HepG2 (cell line): Measurements from ENCODE around the gene TUBA1C. TPM values are rescaled to one million over a fixed set of nuclear protein-coding genes. Genes with fewer than 3 reads are reported as not detected.

Source experiments
- FUBP1 ChIP-seq: sonication (generic); formaldehyde crosslinking; IDR thresholded peaks from 2 replicates; pipeline ENCODE4 v1.5.1; 2020; ENCODE audit warnings: missing genetic modification reagents, mild to moderate bottlenecking, borderline replicate concordance
- HNF4G ChIP-seq, 2 experiments: sonication (generic) in 1 of 2; formaldehyde crosslinking in 1 of 2; IDR thresholded peaks; 2 replicates each; pipeline versions ENCODE4 v1.4.0 to v1.6.1; 2011 to 2020; ENCODE audit warnings: borderline replicate concordance in 2 of 2, low read depth in 2 of 2, mild to moderate bottlenecking in 2 of 2, low read length in 1 of 2, missing genetic modification reagents in 1 of 2, moderate library complexity in 1 of 2
- HOXA9 ChIP-seq: sonication (generic); formaldehyde crosslinking; IDR thresholded peaks from 2 replicates; pipeline ENCODE4 v1.8.1; 2022; ENCODE audit warnings: missing genetic modification reagents, mild to moderate bottlenecking, moderate library complexity, borderline replicate concordance
- MED13 ChIP-seq: sonication (generic); formaldehyde crosslinking; IDR thresholded peaks from 2 replicates; pipeline ENCODE4 v1.5.0; 2020; ENCODE audit warnings: missing genetic modification reagents
- NFYC ChIP-seq: IDR thresholded peaks from 2 replicates; pipeline ENCODE4 v1.6.1; 2016; ENCODE audit warnings: missing genetic modification reagents, missing compliant biosample characterization
- RERE ChIP-seq: IDR thresholded peaks from 2 replicates; pipeline ENCODE4 v1.6.1; 2016; ENCODE audit warnings: low read depth, missing genetic modification reagents, missing compliant biosample characterization
- WIZ ChIP-seq: sonication (generic); formaldehyde crosslinking; IDR thresholded peaks from 2 replicates; pipeline ENCODE4 v1.5.1; 2020; ENCODE audit warnings: mild to moderate bottlenecking, missing genetic modification reagents
- ZFP37 ChIP-seq: sonication (generic); formaldehyde crosslinking; IDR thresholded peaks from 2 replicates; pipeline ENCODE4 v1.4.0; 2020; ENCODE audit warnings: missing genetic modification reagents, borderline replicate concordance
- ZKSCAN8 ChIP-seq: IDR thresholded peaks from 2 replicates; pipeline ENCODE4 v1.6.1; 2016; ENCODE audit warnings: borderline replicate concordance, missing genetic modification reagents, missing compliant biosample characterization
- ZSCAN12 ChIP-seq: sonication (generic); formaldehyde crosslinking; IDR thresholded peaks from 2 replicates; pipeline ENCODE4 v1.9.0; 2021; ENCODE audit warnings: mild to moderate bottlenecking, missing genetic modification reagents
- ZSCAN21 ChIP-seq: sonication (generic); formaldehyde crosslinking; IDR thresholded peaks from 2 replicates; pipeline ENCODE4 v1.8.0; 2022; ENCODE audit warnings: mild to moderate bottlenecking, missing genetic modification reagents, moderate library complexity, borderline replicate concordance
- ZXDC ChIP-seq: sonication (generic); formaldehyde crosslinking; IDR thresholded peaks from 2 replicates; pipeline ENCODE4 v1.5.0; 2020; ENCODE audit warnings: mild to moderate bottlenecking, missing genetic modification reagents
- polyA plus RNA-seq, 8 experiments: library from polyadenylated mRNA; depleted of rRNA in 3 of 8; stranded (reverse) in 7 of 8; unstranded in 1 of 8; fragments of >200 nt; fragmentation: Illumina TruSeq in 4 of 8; extraction: Trizol in 4 of 8; gene quantifications; 2 replicates each; pipeline versions ENCODE4 v1.2.1 to v1.2.3, GENCODE V29; 2011 to 2016; ENCODE audit warnings: low read depth in 4 of 8, missing spikeins in 1 of 8, mixed read lengths in 1 of 8; ENCODE audit not compliant: insufficient read depth in 1 of 8
- total RNA-seq, 5 experiments: library from RNA; depleted of rRNA; stranded (reverse); fragments of >200 nt; fragmentation: Illumina TruSeq; extraction: Trizol; gene quantifications; 2 replicates each; pipeline ENCODE4 v1.2.3, GENCODE V29; 2016; ENCODE audit warnings: low read depth in 1 of 5
- TF ChIP-seq, protein P1 (sequence below): IDR thresholded peaks from 2 replicates; pipeline ENCODE4 v1.6.1; 2016; ENCODE audit warnings: control low read depth
- TF ChIP-seq, protein P2 (sequence below): sonication (generic); formaldehyde crosslinking; IDR thresholded peaks from 2 replicates; pipeline ENCODE4 v1.4.0; 2020; ENCODE audit warnings: missing genetic modification reagents, mild to moderate bottlenecking, borderline replicate concordance

The TUBA1C gene
- total and polyA plus RNA-seq, 2 of the 13 experiments (the other 11 are each of a cell fraction or from before 2014, with no cell fraction given), result 693 to 1,075 TPM

DNA sequence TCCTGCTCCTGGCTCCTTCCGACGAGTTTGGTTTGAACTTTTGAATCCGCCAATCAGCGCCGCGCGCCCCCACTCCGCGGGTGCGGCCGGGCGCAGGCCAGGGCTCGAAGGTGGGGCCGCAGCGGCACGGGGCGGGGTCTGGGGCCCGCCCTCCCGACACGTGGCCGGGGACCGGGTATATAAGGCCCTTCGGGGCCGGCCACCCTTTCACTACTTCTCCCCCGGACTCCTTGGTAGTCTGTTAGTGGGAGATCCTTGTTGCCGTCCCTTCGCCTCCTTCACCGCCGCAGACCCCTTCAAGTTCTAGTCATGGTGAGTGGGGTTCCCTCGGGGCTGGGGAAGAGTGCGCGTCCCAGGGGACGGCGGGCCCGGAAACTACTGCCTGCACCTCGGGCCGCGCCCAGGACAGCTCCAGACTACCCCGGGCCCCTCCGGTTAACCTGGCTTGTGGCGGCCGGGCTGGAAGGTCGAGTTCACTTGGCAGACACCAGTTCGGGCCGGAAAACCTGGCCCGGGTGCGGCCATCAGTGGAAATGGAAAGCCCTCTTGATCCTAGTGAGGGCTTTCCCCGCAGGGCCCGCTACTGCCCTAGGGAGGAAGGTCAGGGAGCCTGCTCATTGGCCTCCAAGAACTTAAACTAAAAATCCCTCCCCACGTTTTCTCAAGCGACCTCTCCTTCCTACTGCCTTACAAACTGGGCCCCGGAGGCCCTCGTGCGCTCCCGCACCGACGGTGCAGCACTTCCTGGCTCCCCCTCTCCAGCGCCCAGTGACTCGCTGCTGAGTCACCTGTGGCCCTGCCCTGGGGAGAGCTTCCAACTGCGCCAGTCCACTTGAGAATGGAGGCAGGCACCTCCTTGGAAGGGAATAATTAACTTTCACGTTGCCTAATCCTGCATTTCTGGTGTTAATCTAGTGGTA is at the start of gene TUBA1C (continued):
- TF ChIP-seq ZXDC (CRISPR knock-in tag), result 0 out of 2 replicates have a peak, but pooled peaks have one; percentile 38
- no peak for TF ChIP-seq HNF4G (IDR thresholded peaks at IDR 0.05; ENCODE audit: borderline replicate concordance, low read depth, low read length)
- no peak for TF ChIP-seq HNF4G (CRISPR knock-in tag; IDR thresholded peaks at IDR 0.05; ENCODE audit: borderline replicate concordance, low read depth)
- TF ChIP-seq MED13 (CRISPR knock-in tag), result peak; percentile 85; the same call in 1 of the 2 replicates
- TF ChIP-seq, protein P1, sequence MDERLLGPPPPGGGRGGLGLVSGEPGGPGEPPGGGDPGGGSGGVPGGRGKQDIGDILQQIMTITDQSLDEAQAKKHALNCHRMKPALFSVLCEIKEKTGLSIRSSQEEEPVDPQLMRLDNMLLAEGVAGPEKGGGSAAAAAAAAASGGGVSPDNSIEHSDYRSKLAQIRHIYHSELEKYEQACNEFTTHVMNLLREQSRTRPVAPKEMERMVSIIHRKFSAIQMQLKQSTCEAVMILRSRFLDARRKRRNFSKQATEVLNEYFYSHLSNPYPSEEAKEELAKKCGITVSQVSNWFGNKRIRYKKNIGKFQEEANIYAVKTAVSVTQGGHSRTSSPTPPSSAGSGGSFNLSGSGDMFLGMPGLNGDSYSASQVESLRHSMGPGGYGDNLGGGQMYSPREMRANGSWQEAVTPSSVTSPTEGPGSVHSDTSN, result no peak
- 0 out of 2 replicates have a peak, but pooled peaks have one; percentile 46 for TF ChIP-seq ZSCAN12
- TF ChIP-seq NFYC, result peak; percentile 81
- TF ChIP-seq HOXA9 (CRISPR knock-in tag), result no peak
- TF ChIP-seq FUBP1 (CRISPR knock-in tag), result no peak
- 0 out of 2 replicates have a peak, but pooled peaks have one; percentile 69 for TF ChIP-seq ZFP37 (CRISPR knock-in tag)
- no peak for TF ChIP-seq RERE (CRISPR knock-in tag)
- TF ChIP-seq ZSCAN21 (CRISPR knock-in tag), result peak; percentile 71
- no peak; the same call in 1 of the 2 replicates for TF ChIP-seq ZKSCAN8 (CRISPR knock-in tag)
- TF ChIP-seq, protein P2, sequence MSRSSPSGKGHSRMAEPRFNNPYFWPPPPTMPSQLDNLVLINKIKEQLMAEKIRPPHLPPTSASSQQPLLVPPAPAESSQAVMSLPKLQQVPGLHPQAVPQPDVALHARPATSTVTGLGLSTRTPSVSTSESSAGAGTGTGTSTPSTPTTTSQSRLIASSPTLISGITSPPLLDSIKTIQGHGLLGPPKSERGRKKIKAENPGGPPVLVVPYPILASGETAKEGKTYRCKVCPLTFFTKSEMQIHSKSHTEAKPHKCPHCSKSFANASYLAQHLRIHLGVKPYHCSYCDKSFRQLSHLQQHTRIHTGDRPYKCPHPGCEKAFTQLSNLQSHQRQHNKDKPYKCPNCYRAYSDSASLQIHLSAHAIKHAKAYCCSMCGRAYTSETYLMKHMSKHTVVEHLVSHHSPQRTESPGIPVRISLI (CRISPR knock-in tag), result no peak
- no peak for TF ChIP-seq WIZ (CRISPR knock-in tag)
